ENCODE data around the gene LRMDA.

- no peak for TF ChIP-seq SIN3A (IDR thresholded peaks at IDR 0.05; ENCODE audit: low read depth)
- TF ChIP-seq CTCF (IDR thresholded peaks at IDR 0.05 in 2 of 3, conservative IDR thresholded peaks at IDR 0.05 in 1 of 3; ENCODE audit: borderline replicate concordance in 1 of 3, insufficient read depth in 1 of 3, low read depth in 2 of 3, low read length in 2 of 3), result no peak
- TF ChIP-seq EZH2phosphoT487 (IDR thresholded peaks at IDR 0.05; ENCODE audit: borderline replicate concordance), result no peak
- TF ChIP-seq MAX (IDR thresholded peaks at IDR 0.05), result no peak
- TF ChIP-seq REST (IDR thresholded peaks at IDR 0.05; ENCODE audit: low read depth), result no peak
- no peak for TF ChIP-seq ZNF274 (IDR thresholded peaks at IDR 0.05; ENCODE audit: low read depth, low read length)
- TF ChIP-seq POLR2A (IDR thresholded peaks at IDR 0.05; ENCODE audit: borderline replicate concordance, extremely low read depth, insufficient read depth, insufficient read length), result no peak
- TF ChIP-seq CEBPB (IDR thresholded peaks at IDR 0.05; ENCODE audit: low read depth), result no peak
Observed at GRCh38 chr10:76356557-76356956, 925.1 kb downstream of the LRMDA start.

All from HCT116 (cell line).